Natural killer cell (primary cell): ENCODE data around the gene IDI1. TPM values are rescaled to one million over a fixed set of nuclear protein-coding genes. Genes with fewer than 3 reads are reported as not detected.
"Not testable (repeated sequence)": the region's sequence is repeated elsewhere in the genome, so short reads cannot be mapped to it uniquely, and the experiment has no call there.

ENCODE experiments used
- ATAC-seq, 3 donors: fragments of 150-1000 bp in 2 of 3; fragments of 200-7000 bp in 1 of 3; cut with Tn5 transposase; 1 replicate in 1 of 3; 2 replicates in 2 of 3; pipeline ENCODE4 v1.10.0; 2021; ENCODE audit warnings: mild to moderate bottlenecking in 2 of 3, moderate library complexity in 2 of 3
- DNase-seq, 2 donors: peaks; one replicate each; pipeline versions ENCODE4 v3.0.0 to v3.0.0-alpha.2; 2013 to 2021; ENCODE audit warnings: mixed read lengths in 1 of 2
- H3K27ac ChIP-seq: one replicate; pipeline ENCODE4 v1.5.1; 2013; ENCODE audit warnings: mild to moderate bottlenecking, low read length
- H3K27me3 ChIP-seq: one replicate; pipeline ENCODE4 v1.6.1; 2013; ENCODE audit warnings: low read length; ENCODE audit not compliant: control insufficient read depth, insufficient read depth
- H3K36me3 ChIP-seq: one replicate; pipeline ENCODE4 v1.6.1; 2013; ENCODE audit warnings: low read length; ENCODE audit not compliant: control insufficient read depth, insufficient read depth
- H3K4me1 ChIP-seq: one replicate; pipeline ENCODE4 v1.6.1; 2013; ENCODE audit warnings: low read length; ENCODE audit not compliant: control insufficient read depth, insufficient read depth
- H3K4me3 ChIP-seq: one replicate; pipeline ENCODE4 v1.5.1; 2013; ENCODE audit warnings: low read length
- H3K9me3 ChIP-seq: one replicate; pipeline ENCODE4 v1.6.1; 2013; ENCODE audit warnings: low read length; ENCODE audit not compliant: control insufficient read depth, insufficient read depth
- H3K27ac Mint-ChIP-seq, 2 donors: one replicate each; pipeline ENCODE4 v1.8.0; 2022; ENCODE audit warnings: mild to moderate bottlenecking in 2 of 2, mixed read lengths in 2 of 2, moderate library complexity in 1 of 2
- H3K27me3 Mint-ChIP-seq, 2 donors: one replicate each; pipeline ENCODE4 v1.8.0; 2022; ENCODE audit warnings: low read depth in 2 of 2, mixed read lengths in 2 of 2
- H3K36me3 Mint-ChIP-seq: one replicate; pipeline ENCODE4 v1.8.0; 2022; ENCODE audit warnings: mixed read lengths
- H3K4me1 Mint-ChIP-seq, 2 donors: one replicate each; pipeline ENCODE4 v1.8.0; 2022; ENCODE audit warnings: mixed read lengths in 2 of 2
- H3K4me3 Mint-ChIP-seq: one replicate; pipeline ENCODE4 v1.8.0; 2022; ENCODE audit warnings: mild to moderate bottlenecking, moderate library complexity, mixed read lengths
- H3K9me3 Mint-ChIP-seq, 2 donors: one replicate each; pipeline ENCODE4 v1.8.0; 2022; ENCODE audit warnings: mixed read lengths in 2 of 2
- WGBS: methylation state at CpG from one replicate; pipeline ENCODE4 v1.1.7; 2013; ENCODE audit warnings: missing lambda C conversion rate; ENCODE audit not compliant: insufficient coverage; 5-methylcytosine and 5-hydroxymethylcytosine counted together
- intact Hi-C: fragments of 100-400 bp; cut with micrococcal nuclease; formaldehyde crosslinking; loops from one replicate; pipeline ENCODE4 v1.14.2; 2022
- total RNA-seq, 4 donors: library from RNA; stranded (reverse); fragments of 120-200 nt in 1 of 4; gene quantifications; one replicate each; pipeline versions ENCODE4 v1.2.3 to v1.2.4, GENCODE V29; 2013 to 2022
- TF ChIP-seq, protein P1 (sequence below): fragments of 200-600 bp; IDR thresholded peaks from one replicate; pipeline ENCODE4 v1.8.0; 2022; ENCODE audit warnings: antibody characterized with exemption

Gene IDI1
- total RNA-seq, 3 donors from 2014 or later (not counting 1 experiment from before 2014, with no cell fraction given), result 156 to 229 (median 163) TPM

DNA sequence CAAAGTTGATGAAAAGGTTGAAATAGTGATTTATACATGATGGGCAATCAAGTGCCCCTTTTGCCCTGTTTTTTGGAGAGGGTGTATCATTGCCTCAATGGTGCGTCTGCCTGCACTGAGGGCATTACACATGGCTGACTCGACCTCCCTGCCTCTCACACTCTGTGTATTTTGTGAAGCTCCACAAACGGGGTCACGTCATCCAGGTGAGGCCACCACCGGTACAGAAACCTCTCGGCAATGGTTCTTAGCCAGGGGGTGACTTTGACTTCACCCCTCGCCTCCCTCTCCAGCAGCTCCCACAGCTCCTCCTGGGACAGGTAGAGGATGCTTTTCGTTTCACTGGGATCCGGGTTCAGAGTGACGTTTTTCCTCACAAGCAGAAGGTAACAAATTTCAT, 29.6 kb downstream of the IDI1 start:
- 93% methylated on average over 10 of the region's 10 CpGs for WGBS
- ATAC-seq (no peak), DNase-seq (no peak)
- H3K9me3 ChIP-seq, result no peaks in the 10 kb centered on the region
- H3K36me3 ChIP-seq, result peaks cover 34% of the 10 kb centered on the region
- no peak overlapping the region for H3K4me3 ChIP-seq
- Mint-ChIP-seq H3K27ac (peak overlapping the region; percentile 21 to 31), H3K4me1 (peaks cover 0 to 8% of the 10 kb centered on the region in 2 donors), H3K9me3 (no peaks in the 10 kb centered on the region), H3K36me3 (peaks cover 12% of the 10 kb centered on the region), H3K4me3 (no peak overlapping the region), H3K27me3 (no peaks in the 10 kb centered on the region)
- H3K4me1 ChIP-seq, result no peaks in the 10 kb centered on the region
- intact Hi-C loops, result no loop called here
- TF ChIP-seq, protein P1, sequence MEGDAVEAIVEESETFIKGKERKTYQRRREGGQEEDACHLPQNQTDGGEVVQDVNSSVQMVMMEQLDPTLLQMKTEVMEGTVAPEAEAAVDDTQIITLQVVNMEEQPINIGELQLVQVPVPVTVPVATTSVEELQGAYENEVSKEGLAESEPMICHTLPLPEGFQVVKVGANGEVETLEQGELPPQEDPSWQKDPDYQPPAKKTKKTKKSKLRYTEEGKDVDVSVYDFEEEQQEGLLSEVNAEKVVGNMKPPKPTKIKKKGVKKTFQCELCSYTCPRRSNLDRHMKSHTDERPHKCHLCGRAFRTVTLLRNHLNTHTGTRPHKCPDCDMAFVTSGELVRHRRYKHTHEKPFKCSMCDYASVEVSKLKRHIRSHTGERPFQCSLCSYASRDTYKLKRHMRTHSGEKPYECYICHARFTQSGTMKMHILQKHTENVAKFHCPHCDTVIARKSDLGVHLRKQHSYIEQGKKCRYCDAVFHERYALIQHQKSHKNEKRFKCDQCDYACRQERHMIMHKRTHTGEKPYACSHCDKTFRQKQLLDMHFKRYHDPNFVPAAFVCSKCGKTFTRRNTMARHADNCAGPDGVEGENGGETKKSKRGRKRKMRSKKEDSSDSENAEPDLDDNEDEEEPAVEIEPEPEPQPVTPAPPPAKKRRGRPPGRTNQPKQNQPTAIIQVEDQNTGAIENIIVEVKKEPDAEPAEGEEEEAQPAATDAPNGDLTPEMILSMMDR, result no peak
- no peaks in the 10 kb centered on the region for H3K27me3 ChIP-seq
- no peak overlapping the region for H3K27ac ChIP-seq

DNA sequence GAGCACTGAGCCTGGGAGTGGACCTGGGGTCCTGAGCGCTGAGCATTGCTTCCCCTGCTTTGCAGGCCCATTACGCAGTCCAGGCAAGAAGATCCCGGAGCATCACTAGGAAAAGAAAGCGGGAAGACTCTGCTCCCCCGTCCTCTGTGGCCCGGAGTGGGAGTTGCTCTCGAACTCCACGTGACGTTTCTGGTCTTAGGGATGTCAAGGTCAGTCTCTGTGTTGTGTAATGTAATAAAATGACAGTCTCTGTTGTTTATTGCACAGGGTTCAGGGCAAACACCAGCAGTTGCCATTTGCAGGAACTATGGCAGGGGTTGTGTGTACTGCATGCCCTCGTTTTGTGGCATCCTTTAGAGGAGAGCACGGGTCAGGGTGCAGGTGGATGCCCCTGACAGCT, 33.2 kb downstream of the IDI1 start:
- ATAC-seq, result no peak
- H3K27ac ChIP-seq, result no peak overlapping the region

DNA sequence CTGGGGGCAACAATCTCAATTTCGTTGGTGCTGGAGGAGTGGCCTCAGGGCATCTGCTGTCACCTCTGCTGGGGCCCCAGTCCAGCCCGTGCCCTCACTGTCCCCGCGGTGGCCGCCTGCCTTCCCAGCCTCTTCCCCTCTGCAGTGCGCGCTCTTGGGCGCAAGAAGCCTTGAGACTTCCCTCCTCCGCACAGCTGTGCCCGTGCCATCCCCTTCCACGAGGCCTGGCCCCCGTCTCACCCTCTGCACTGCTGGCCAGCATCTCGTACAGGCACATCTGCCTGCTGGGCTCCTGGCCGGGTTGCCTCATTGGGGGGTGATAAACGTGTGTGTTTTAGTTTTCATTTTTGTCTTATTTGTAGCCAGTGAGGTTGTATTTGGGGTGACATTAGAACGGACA, 37.2 kb downstream of the IDI1 start:
- Mint-ChIP-seq H3K27me3 (no peaks in the 10 kb centered on the region), H3K9me3 (no peaks in the 10 kb centered on the region), H3K36me3 (peaks cover 36% of the 10 kb centered on the region), H3K4me1 (peaks cover 0 to 39% of the 10 kb centered on the region in 2 donors), H3K27ac (peak overlapping the region; percentile 17 to 67), H3K4me3 (no peak overlapping the region)
- TF ChIP-seq, protein P1, result no peak
- Histone ChIP-seq H3K36me3 (peaks cover 82% of the 10 kb centered on the region), H3K27me3 (no peaks in the 10 kb centered on the region), H3K4me1 (no peaks in the 10 kb centered on the region), H3K27ac (no peak overlapping the region), H3K9me3 (no peaks in the 10 kb centered on the region), H3K4me3 (no peak overlapping the region)
- intact Hi-C loops, result loop anchor here (5.0 kb wide), 1 partner anchor 51 kb away; no protein-coding TSS in a partner anchor
- DNase-seq (no peak), ATAC-seq (peak in 1 of 3 donors; percentile 15)
- WGBS, result 96% methylated on average over 16 of the region's 16 CpGs

More for the DNA sequence above, 33.2 kb downstream of the IDI1 start:
- Mint-ChIP-seq H3K4me1 (peaks cover 0 to 15% of the 10 kb centered on the region in 2 donors), H3K9me3 (no peaks in the 10 kb centered on the region), H3K4me3 (no peak overlapping the region), H3K36me3 (peaks cover 33% of the 10 kb centered on the region), H3K27me3 (no peaks in the 10 kb centered on the region), H3K27ac (no peak overlapping the region)
- no peak for DNase-seq
- Histone ChIP-seq H3K4me1 (no peaks in the 10 kb centered on the region), H3K27me3 (no peaks in the 10 kb centered on the region), H3K4me3 (no peak overlapping the region), H3K36me3 (peaks cover 61% of the 10 kb centered on the region), H3K9me3 (no peaks in the 10 kb centered on the region)
- intact Hi-C loops, result no loop called here
- over 99% methylated on average over 11 of the region's 11 CpGs for WGBS
- TF ChIP-seq, protein P1, result no peak

DNA sequence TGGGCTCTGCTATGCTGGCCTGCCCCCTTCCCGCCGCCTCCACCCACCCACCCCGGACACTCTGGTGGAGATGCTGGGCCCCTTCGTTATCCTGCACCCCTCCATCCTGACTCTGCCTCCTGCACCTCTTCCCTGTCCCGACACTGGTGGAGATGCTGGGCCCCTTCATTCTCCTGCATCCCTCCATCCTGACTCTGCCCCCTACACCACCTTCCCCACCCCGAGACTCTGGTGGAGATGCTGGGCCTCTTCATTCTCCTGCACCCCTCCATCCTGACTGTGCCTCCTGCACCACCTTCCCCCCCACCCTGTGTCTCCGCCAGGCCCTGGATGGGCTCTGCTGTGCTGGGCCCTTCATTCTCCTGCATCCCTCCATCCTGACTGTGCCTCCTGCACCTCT, 38.2 kb downstream of the IDI1 start:
- Mint-ChIP-seq H3K36me3 (peaks cover 35% of the 10 kb centered on the region), H3K4me1 (peaks cover 0 to 39% of the 10 kb centered on the region in 2 donors)

DNA sequence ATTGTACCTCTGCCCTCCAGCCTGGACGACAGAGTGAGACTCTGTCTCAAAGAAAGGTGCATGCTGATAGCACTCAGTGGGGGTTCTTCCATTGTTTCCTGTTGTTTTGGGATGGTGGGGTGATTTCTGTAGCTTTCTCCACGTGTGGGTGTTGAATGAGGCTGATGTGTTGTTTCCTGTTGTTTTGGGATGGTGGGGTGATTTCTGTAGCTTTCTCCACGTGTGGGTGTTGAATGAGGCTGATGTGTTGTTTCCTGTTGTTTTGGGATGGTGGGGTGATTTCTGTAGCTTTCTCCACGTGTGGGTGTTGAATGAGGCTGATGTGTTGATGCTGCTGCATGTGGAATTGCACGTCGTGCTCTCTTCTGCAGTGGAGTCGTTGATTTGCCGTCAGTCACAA, 39.0 kb downstream of the IDI1 start:
- peak in 2 of 3 donors; percentile 91 to 93 for ATAC-seq
- intact Hi-C loops, result loop anchor here (1.0 to 5.0 kb wide), 3 partner anchors 22 to 52 kb away; partner anchors contain the start of genes GTPBP4 and IDI1
- H3K9me3 Mint-ChIP-seq, H3K9me3 ChIP-seq, H3K4me3 Mint-ChIP-seq, H3K4me3 ChIP-seq, H3K27me3 Mint-ChIP-seq, H3K4me1 ChIP-seq, H3K27me3 ChIP-seq: not testable (repeated sequence)
- 78% methylated on average over 6 of the region's 8 CpGs for WGBS
- peak in 1 of 2 donors; percentile 31 for DNase-seq
- H3K4me1 Mint-ChIP-seq, result peaks cover 0 to 39% of the 10 kb centered on the region in 2 donors
- H3K27ac Mint-ChIP-seq, result peak overlapping the region in 1 of 2 donors; percentile 67
- H3K27ac ChIP-seq, result peak overlapping the region; percentile 63
- peaks cover 39% of the 10 kb centered on the region for H3K36me3 Mint-ChIP-seq
- H3K36me3 ChIP-seq, result peaks cover 80% of the 10 kb centered on the region

More for the DNA sequence above, 38.2 kb downstream of the IDI1 start:
- H3K9me3 ChIP-seq, result no peaks in the 10 kb centered on the region
- Mint-ChIP-seq H3K27me3 (no peaks in the 10 kb centered on the region), H3K4me3 (no peak overlapping the region), H3K27ac (peak overlapping the region in 1 of 2 donors; percentile 67), H3K9me3 (no peaks in the 10 kb centered on the region)
- H3K4me3 ChIP-seq, result no peak overlapping the region
- peaks cover 79% of the 10 kb centered on the region for H3K36me3 ChIP-seq
- TF ChIP-seq, protein P1, result no peak
- H3K4me1 ChIP-seq, result no peaks in the 10 kb centered on the region
- no peak overlapping the region for H3K27ac ChIP-seq
- no peaks in the 10 kb centered on the region for H3K27me3 ChIP-seq
- DNase-seq, result no peak
- intact Hi-C loops, result loop anchor here (1.0 to 5.0 kb wide), 3 partner anchors 22 to 52 kb away; partner anchors contain the start of genes GTPBP4 and IDI1
- no peak for ATAC-seq
- 98% methylated on average over 7 of the region's 7 CpGs for WGBS
